CD14-positive monocyte (primary cell): ENCODE data around the gene TRAFD1. TPM values are rescaled to one million over a fixed set of nuclear protein-coding genes. Genes with fewer than 3 reads are reported as not detected.

Source experiments
- DNase-seq, 3 donors: peaks; one replicate each; pipeline ENCODE4 v3.0.0-alpha.2; 2011 to 2022
- H2AFZ ChIP-seq: 2 replicates; pipeline ENCODE4 v1.6.0; 2012; ENCODE audit warnings: mild to moderate bottlenecking, low read depth, low read length, inconsistent platforms; ENCODE audit not compliant: insufficient read depth, poor library complexity, severe bottlenecking
- H3K27ac ChIP-seq, 2 donors: 1 replicate in 1 of 2; 2 replicates in 1 of 2; pipeline ENCODE4 v1.5.1; 2012 to 2013; ENCODE audit warnings: low read length in 2 of 2, control low read depth in 1 of 2, inconsistent platforms in 1 of 2, low read depth in 1 of 2, mild to moderate bottlenecking in 1 of 2
- H3K27me3 ChIP-seq, 2 donors: one replicate each; pipeline versions ENCODE4 v1.6.0 to v1.6.1; 2011 to 2013; ENCODE audit warnings: low read length in 2 of 2; ENCODE audit not compliant: control insufficient read depth in 2 of 2, insufficient read depth in 2 of 2
- H3K36me3 ChIP-seq, 2 donors: replicated peaks in 1 of 2; 1 replicate in 1 of 2; 2 replicates in 1 of 2; pipeline versions ENCODE4 v1.5.1 to v1.6.1; 2012 to 2013; ENCODE audit warnings: low read length in 2 of 2, control low read depth in 1 of 2, inconsistent platforms in 1 of 2, mild to moderate bottlenecking in 1 of 2; ENCODE audit not compliant: insufficient read depth in 2 of 2, control insufficient read depth in 1 of 2
- H3K4me1 ChIP-seq, 2 donors: 1 replicate in 1 of 2; 2 replicates in 1 of 2; pipeline versions ENCODE4 v1.5.1 to v1.6.1; 2012 to 2013; ENCODE audit warnings: low read length in 2 of 2, control low read depth in 1 of 2, inconsistent platforms in 1 of 2, mild to moderate bottlenecking in 1 of 2, moderate library complexity in 1 of 2; ENCODE audit not compliant: insufficient read depth in 2 of 2, control insufficient read depth in 1 of 2
- H3K4me2 ChIP-seq: replicated peaks from 2 replicates; pipeline ENCODE3; 2012; ENCODE audit warnings: low read length, moderate library complexity, mild to moderate bottlenecking; ENCODE audit not compliant: poor library complexity, severe bottlenecking; ENCODE audit errors: extremely low read depth
- H3K4me3 ChIP-seq, 3 experiments: fragments of 200-600 bp in 1 of 3; sonication (generic) in 1 of 3; replicated peaks in 1 of 3; 1 replicate in 2 of 3; 2 replicates in 1 of 3; pipeline ENCODE4 v1.5.1; 2011 to 2013; ENCODE audit warnings: low read length in 3 of 3, mild to moderate bottlenecking in 3 of 3, control low read depth in 2 of 3, low read depth in 2 of 3, inconsistent platforms in 1 of 3, moderate library complexity in 1 of 3
- H3K79me2 ChIP-seq: 2 replicates; pipeline ENCODE4 v1.6.0; 2012; ENCODE audit warnings: mild to moderate bottlenecking, control low read depth, inconsistent platforms, low read length, moderate library complexity; ENCODE audit not compliant: insufficient read depth
- H3K9ac ChIP-seq: 2 replicates; pipeline ENCODE4 v1.6.0; 2017; ENCODE audit warnings: low read length, mild to moderate bottlenecking; ENCODE audit not compliant: insufficient read depth, poor library complexity, severe bottlenecking
- H3K9me3 ChIP-seq, 2 donors: replicated peaks in 1 of 2; 1 replicate in 1 of 2; 2 replicates in 1 of 2; pipeline versions ENCODE4 v1.5.1 to v1.6.1; 2012 to 2013; ENCODE audit warnings: low read length in 2 of 2, control low read depth in 1 of 2; ENCODE audit not compliant: control insufficient read depth in 1 of 2, insufficient read depth in 1 of 2
- H4K20me1 ChIP-seq: 2 replicates; pipeline ENCODE4 v1.6.0; 2012; ENCODE audit warnings: mild to moderate bottlenecking, low read length, control low read depth, moderate library complexity; ENCODE audit not compliant: insufficient read depth
- H3K27ac Mint-ChIP-seq, 7 donors: one replicate each; pipeline ENCODE4 v1.8.0; 2020; ENCODE audit warnings: mild to moderate bottlenecking in 7 of 7, mixed read lengths in 7 of 7, moderate library complexity in 6 of 7, inconsistent platforms in 2 of 7
- H3K27me3 Mint-ChIP-seq, 3 donors: one replicate each; pipeline ENCODE4 v1.8.0; 2021 to 2022; ENCODE audit warnings: low read depth in 3 of 3, mild to moderate bottlenecking in 3 of 3, mixed read lengths in 3 of 3, moderate library complexity in 3 of 3, inconsistent platforms in 1 of 3
- H3K36me3 Mint-ChIP-seq, 2 donors: one replicate each; pipeline ENCODE4 v1.8.0; 2020; ENCODE audit warnings: mixed read lengths in 2 of 2, inconsistent platforms in 1 of 2, mild to moderate bottlenecking in 1 of 2
- H3K4me1 Mint-ChIP-seq: one replicate; pipeline ENCODE4 v1.8.0; 2020; ENCODE audit warnings: mild to moderate bottlenecking, mixed read lengths
- H3K4me3 Mint-ChIP-seq, 2 donors: one replicate each; pipeline ENCODE4 v1.8.0; 2020; ENCODE audit warnings: mild to moderate bottlenecking in 2 of 2, mixed read lengths in 2 of 2, moderate library complexity in 1 of 2
- H3K9me3 Mint-ChIP-seq, 7 donors: one replicate each; pipeline ENCODE4 v1.8.0; 2020 to 2022; ENCODE audit warnings: mixed read lengths in 7 of 7, mild to moderate bottlenecking in 6 of 7, moderate library complexity in 6 of 7, inconsistent platforms in 2 of 7
- CTCF ChIP-seq: fragments of 200-600 bp; IDR thresholded peaks from one replicate; pipeline ENCODE4 v1.8.0; 2022; ENCODE audit warnings: antibody characterized with exemption, mild to moderate bottlenecking
- WGBS: methylation state at CpG from one replicate; pipeline ENCODE4 v1.1.5; 2013; ENCODE audit warnings: missing lambda C conversion rate; ENCODE audit not compliant: insufficient coverage; 5-methylcytosine and 5-hydroxymethylcytosine counted together
- intact Hi-C, 2 donors: fragments of 100-400 bp; cut with micrococcal nuclease; formaldehyde crosslinking; loops; one replicate each; pipeline versions ENCODE4 v1.15.0 to v1.15.1; 2023
- polyA plus RNA-seq, 3 donors: library from polyadenylated mRNA; depleted of rRNA in 1 of 3; unstranded in 2 of 3; stranded (reverse) in 1 of 3; fragments of 300-500 nt in 2 of 3; fragments of >200 nt in 1 of 3; fragmentation: Illumina TruSeq in 2 of 3; gene quantifications; 1 replicate in 2 of 3; 2 replicates in 1 of 3; pipeline ENCODE4 v1.2.3, GENCODE V29; 2012 to 2021

TRAFD1 gene
- polyA plus RNA-seq, 3 donors, result 35.2 to 83.6 (median 82.3) TPM

- Histone ChIP-seq H3K4me3 (no peak overlapping the region), H3K9ac (no peak overlapping the region), H3K79me2 (no peaks in the 10 kb centered on the region), H3K4me1 (no peaks in the 10 kb centered on the region), H4K20me1 (no peaks in the 10 kb centered on the region), H3K4me2 (no peak overlapping the region), H3K36me3 (peaks cover 58 to 88% of the 10 kb centered on the region in 2 donors), H3K27me3 (no peaks in the 10 kb centered on the region), H3K9me3 (no peaks in the 10 kb centered on the region), H2AFZ (no peak overlapping the region), H3K27ac (no peak overlapping the region)
- Mint-ChIP-seq H3K9me3 (peaks cover 0 to 6% (median 2%) of the 10 kb centered on the region in 7 donors), H3K36me3 (peaks cover 54 to 80% of the 10 kb centered on the region in 2 donors), H3K4me1 (no peaks in the 10 kb centered on the region), H3K27ac (peak overlapping the region in 1 of 7 donors; percentile 63), H3K4me3 (no peak overlapping the region), H3K27me3 (no peaks in the 10 kb centered on the region)
- TF ChIP-seq CTCF, result no peak
- WGBS, result 96% methylated on average over 18 of the region's 21 CpGs
- DNase-seq, result no peak
- intact Hi-C loops, result no loop called here
Measured at GRCh38 chr12:112172556-112173324, 47.4 kb downstream of the TRAFD1 start.

- Histone ChIP-seq H3K9ac (no peak overlapping the region), H3K36me3 (peaks cover 70 to 88% of the 10 kb centered on the region in 2 donors), H3K27me3 (no peaks in the 10 kb centered on the region), H3K4me3 (no peak overlapping the region), H3K4me1 (no peaks in the 10 kb centered on the region), H4K20me1 (no peaks in the 10 kb centered on the region), H2AFZ (no peak overlapping the region), H3K27ac (no peak overlapping the region), H3K79me2 (no peaks in the 10 kb centered on the region), H3K9me3 (no peaks in the 10 kb centered on the region), H3K4me2 (no peak overlapping the region)
- Mint-ChIP-seq H3K27ac (peak overlapping the region in 1 of 7 donors; percentile 59), H3K36me3 (peaks cover 68 to 86% of the 10 kb centered on the region in 2 donors), H3K27me3 (peaks cover 0 to 1% (median 0%) of the 10 kb centered on the region in 3 donors), H3K9me3 (peaks cover 0 to 6% (median 2%) of the 10 kb centered on the region in 7 donors), H3K4me3 (no peak overlapping the region), H3K4me1 (no peaks in the 10 kb centered on the region)
- WGBS, result over 99% methylated on average over 13 of the region's 20 CpGs
- no peak for DNase-seq
- no peak for TF ChIP-seq CTCF
- intact Hi-C loops, result no loop called here
Measured at GRCh38 chr12:112175361-112176155, 50.2 kb downstream of the TRAFD1 start.
